BLaER1 (cell line): Measurements from ENCODE around the gene SIPA1.

Source experiments
- H3K27ac ChIP-seq: shearing (Covaris generic); formaldehyde crosslinking; 2 replicates; pipeline ENCODE4 v1.8.1; 2022
- H3K27me3 ChIP-seq: shearing (Covaris generic); formaldehyde crosslinking; 2 replicates; pipeline ENCODE4 v1.8.1; 2022
- H3K36me3 ChIP-seq: shearing (Covaris generic); formaldehyde crosslinking; 2 replicates; pipeline ENCODE4 v1.8.1; 2022
- H3K4me1 ChIP-seq: shearing (Covaris generic); formaldehyde crosslinking; 2 replicates; pipeline ENCODE4 v1.8.1; 2022
- H3K4me2 ChIP-seq: shearing (Covaris generic); formaldehyde crosslinking; 2 replicates; pipeline ENCODE4 v1.8.1; 2022
- H3K4me3 ChIP-seq: shearing (Covaris generic); formaldehyde crosslinking; 2 replicates; pipeline ENCODE4 v1.8.1; 2022
- H3K9ac ChIP-seq: shearing (Covaris generic); formaldehyde crosslinking; 2 replicates; pipeline ENCODE4 v1.8.1; 2022
- H3K9me3 ChIP-seq: shearing (Covaris generic); formaldehyde crosslinking; 2 replicates; pipeline ENCODE4 v1.8.1; 2022
- H4K20me1 ChIP-seq: shearing (Covaris generic); formaldehyde crosslinking; 2 replicates; pipeline ENCODE4 v1.8.1; 2022
- Cebpa-rat ChIP-seq: shearing (Covaris generic); IDR thresholded peaks from 2 replicates; pipeline ENCODE4 v1.8.1; 2022

Gene SIPA1

GRCh38 chr11:65650547-65651338, 12.8 kb downstream of the SIPA1 start:
- Histone ChIP-seq H3K27ac (peak overlapping the region; percentile 95), H3K4me1 (peaks cover 56% of the 10 kb centered on the region), H3K9ac (peak overlapping the region; percentile 89), H4K20me1 (peaks cover 34% of the 10 kb centered on the region), H3K4me3 (no peak overlapping the region), H3K27me3 (no peaks in the 10 kb centered on the region), H3K36me3 (peaks cover 88% of the 10 kb centered on the region), H3K4me2 (peak overlapping the region; percentile 96), H3K9me3 (no peaks in the 10 kb centered on the region)
- no peak for TF ChIP-seq Cebpa-rat

- H3K27ac ChIP-seq = peak overlapping the region; percentile 95
- no peak for TF ChIP-seq Cebpa-rat
- H3K9ac ChIP-seq = peak overlapping the region; percentile 89
- H3K9me3 ChIP-seq = no peaks in the 10 kb centered on the region
- H3K27me3 ChIP-seq = no peaks in the 10 kb centered on the region
- H3K4me3 ChIP-seq = no peak overlapping the region
- H3K36me3 ChIP-seq = peaks cover 88% of the 10 kb centered on the region
- H4K20me1 ChIP-seq = peaks cover 34% of the 10 kb centered on the region
- peaks cover 56% of the 10 kb centered on the region for H3K4me1 ChIP-seq
- peak overlapping the region; percentile 96 for H3K4me2 ChIP-seq
These were observed 13.4 kb downstream of the SIPA1 start for GRCh38 chr11:65651339-65651588.

DNA sequence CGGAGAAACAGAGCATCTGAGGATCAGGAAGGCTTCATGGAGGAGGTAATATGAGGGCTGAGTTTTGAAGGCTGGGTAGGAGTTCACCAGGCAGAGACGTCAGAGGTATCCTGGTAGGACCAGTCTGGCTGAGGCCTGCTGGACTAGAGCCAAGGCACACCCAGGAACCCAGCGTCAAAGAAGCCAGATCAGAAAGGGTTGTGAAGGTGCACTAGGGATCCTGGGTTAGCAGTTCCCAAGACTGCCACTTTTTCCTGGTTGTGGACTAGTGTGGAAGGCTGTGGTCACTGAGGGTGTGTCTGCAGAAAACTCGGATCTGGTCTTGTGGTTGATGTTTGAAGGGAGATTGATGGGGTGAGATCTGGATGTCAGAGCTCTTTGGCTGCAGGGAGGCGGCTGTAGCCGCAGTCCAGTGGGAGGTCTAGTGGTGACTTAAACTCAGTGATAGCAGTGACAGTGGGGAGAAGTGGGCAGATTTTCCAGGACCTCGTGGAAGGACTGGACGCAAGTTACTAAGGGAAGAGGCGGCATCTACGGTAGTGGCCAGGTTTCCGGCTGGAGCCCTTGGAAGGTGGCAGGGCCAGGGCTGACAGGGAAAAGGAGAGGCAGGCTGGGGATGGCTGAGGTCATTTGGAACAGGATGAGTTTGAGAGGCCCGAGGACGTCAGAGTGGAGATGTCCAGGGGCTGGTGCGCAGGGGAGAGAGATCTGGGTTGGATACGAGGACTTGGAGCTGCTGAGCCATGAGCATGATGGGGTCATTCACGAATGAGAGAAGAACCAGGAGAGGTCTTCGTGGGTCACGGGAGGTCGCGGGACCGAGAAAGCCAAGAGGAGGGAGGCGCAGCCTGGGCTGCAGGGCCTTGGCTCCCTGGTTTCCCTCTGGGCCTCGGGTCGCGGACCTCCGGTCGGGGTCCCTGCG, 13.9 kb downstream of the SIPA1 start:
- Histone ChIP-seq H3K9me3 (no peaks in the 10 kb centered on the region), H3K27ac (peak overlapping the region; percentile 95), H3K9ac (peak overlapping the region; percentile 89), H3K27me3 (no peaks in the 10 kb centered on the region), H3K36me3 (peaks cover 88% of the 10 kb centered on the region), H3K4me1 (peaks cover 56% of the 10 kb centered on the region), H4K20me1 (peaks cover 30% of the 10 kb centered on the region), H3K4me2 (peak overlapping the region; percentile 96), H3K4me3 (peak overlapping the region; percentile 67)
- TF ChIP-seq Cebpa-rat = no peak

DNA sequence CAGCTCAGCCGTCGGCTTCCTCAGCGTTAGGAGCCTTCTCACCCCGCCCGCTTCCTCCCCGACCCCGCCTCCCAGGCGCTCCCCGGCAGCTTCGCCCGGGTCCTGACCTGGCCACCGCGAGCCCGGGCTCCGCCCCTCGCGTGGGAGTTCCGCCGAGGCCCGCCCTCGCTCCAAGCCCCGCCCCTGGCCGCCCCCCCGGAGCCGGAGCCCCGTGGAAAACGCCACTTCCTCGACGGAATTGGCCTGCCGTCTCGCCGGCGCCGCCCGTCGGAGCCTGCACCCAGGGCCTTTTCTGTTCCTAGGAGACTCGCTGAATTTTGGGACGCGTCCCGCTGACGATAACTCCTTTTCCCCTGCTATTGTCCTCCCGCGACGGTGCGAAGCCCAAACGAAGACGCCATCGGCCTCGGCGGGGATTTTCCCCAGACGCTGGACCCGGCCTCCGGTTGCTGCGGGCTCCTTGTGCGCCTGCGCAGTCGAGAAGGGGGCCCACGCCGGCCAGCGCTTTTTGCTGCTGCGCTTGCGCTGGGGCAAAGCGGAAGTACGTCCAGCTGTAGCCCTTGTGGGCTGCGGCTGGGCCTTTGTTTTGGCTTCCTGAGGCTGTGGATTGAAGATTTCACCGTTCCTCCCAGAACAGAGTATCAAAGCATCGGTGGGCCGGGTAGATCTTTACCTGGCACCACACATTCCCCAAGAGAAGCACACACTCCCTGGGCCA, 14.8 kb downstream of the SIPA1 start:
- peak overlapping the region; percentile 67 for H3K4me3 ChIP-seq
- no peaks in the 10 kb centered on the region for H3K9me3 ChIP-seq
- peaks cover 88% of the 10 kb centered on the region for H3K36me3 ChIP-seq
- H3K27me3 ChIP-seq = no peaks in the 10 kb centered on the region
- H3K4me1 ChIP-seq = peaks cover 56% of the 10 kb centered on the region
- H4K20me1 ChIP-seq = peaks cover 34% of the 10 kb centered on the region
- H3K9ac ChIP-seq = peak overlapping the region; percentile 89
- H3K4me2 ChIP-seq = peak overlapping the region; percentile 96
- H3K27ac ChIP-seq = peak overlapping the region; percentile 95
- no peak for TF ChIP-seq Cebpa-rat

GRCh38 chr11:65653229-65654225, 15.6 kb downstream of the SIPA1 start:
- H3K4me2 ChIP-seq = peak overlapping the region; percentile 96
- H3K9me3 ChIP-seq = no peaks in the 10 kb centered on the region
- H3K4me3 ChIP-seq = peak overlapping the region; percentile 67
- no peaks in the 10 kb centered on the region for H3K27me3 ChIP-seq
- TF ChIP-seq Cebpa-rat = no peak
- peak overlapping the region; percentile 95 for H3K27ac ChIP-seq
- peaks cover 41% of the 10 kb centered on the region for H4K20me1 ChIP-seq
- peaks cover 56% of the 10 kb centered on the region for H3K4me1 ChIP-seq
- peaks cover 88% of the 10 kb centered on the region for H3K36me3 ChIP-seq
- H3K9ac ChIP-seq = peak overlapping the region; percentile 89

- peak overlapping the region; percentile 89; the same call in 1 of the 2 replicates for H3K9ac ChIP-seq
These were observed 16.8 kb downstream of the SIPA1 start for GRCh38 chr11:65654375-65655349.

GRCh38 chr11:65655570-65656332, 17.9 kb downstream of the SIPA1 start:
- no peak overlapping the region for H3K4me3 ChIP-seq
- H3K27ac ChIP-seq = 0 out of 2 replicates have a peak overlapping the region, but pooled peaks have one; percentile 35
- no peaks in the 10 kb centered on the region for H3K9me3 ChIP-seq
- H3K27me3 ChIP-seq = no peaks in the 10 kb centered on the region
- peaks cover 44% of the 10 kb centered on the region for H3K4me1 ChIP-seq
- peak overlapping the region; percentile 57; the same call in 1 of the 2 replicates for H3K9ac ChIP-seq
- TF ChIP-seq Cebpa-rat = no peak
- H3K36me3 ChIP-seq = peaks cover 88% of the 10 kb centered on the region
- H3K4me2 ChIP-seq = no peak overlapping the region
- H4K20me1 ChIP-seq = peaks cover 50% of the 10 kb centered on the region

More at GRCh38 chr11:65654375-65655349, 16.8 kb downstream of the SIPA1 start:
- Histone ChIP-seq H3K4me3 (no peak overlapping the region; the same call in 1 of the 2 replicates), H4K20me1 (peaks cover 49% of the 10 kb centered on the region), H3K27me3 (no peaks in the 10 kb centered on the region), H3K9me3 (no peaks in the 10 kb centered on the region), H3K4me2 (peak overlapping the region; percentile 96), H3K36me3 (peaks cover 88% of the 10 kb centered on the region), H3K27ac (peak overlapping the region; percentile 95), H3K4me1 (peaks cover 49% of the 10 kb centered on the region)
- TF ChIP-seq Cebpa-rat = no peak
